HG02642 (cell line): ENCODE data around the gene FAM204A.

Experiments
- ATAC-seq: cut with Tn5 transposase; IDR thresholded peaks from one replicate; pipeline ENCODE4 v1.9.1; 2021; ENCODE audit warnings: mild to moderate bottlenecking; ENCODE audit not compliant: unreplicated experiment, poor library complexity

Gene FAM204A

GRCh38 chr10:118287076-118287806, 54.9 kb downstream of the FAM204A start:
- no peak for ATAC-seq

GRCh38 chr10:118286051-118286838, 55.9 kb downstream of the FAM204A start:
- ATAC-seq, result no peak

- no peak for ATAC-seq
Observed at GRCh38 chr10:118282670-118283069, 59.5 kb downstream of the FAM204A start.

- no peak for ATAC-seq
Observed at GRCh38 chr10:118278649-118279048, 63.5 kb downstream of the FAM204A start.

GRCh38 chr10:118277871-118278270, 64.3 kb downstream of the FAM204A start:
- no peak for ATAC-seq

- ATAC-seq, result no peak
Observed at GRCh38 chr10:118276727-118277126, 65.4 kb downstream of the FAM204A start.

- ATAC-seq, result no peak
Observed at GRCh38 chr10:118276204-118276603, 65.9 kb downstream of the FAM204A start.

GRCh38 chr10:118273662-118274061, 68.5 kb downstream of the FAM204A start:
- no peak for ATAC-seq

- ATAC-seq, result no peak
Observed at GRCh38 chr10:118272767-118273166, 69.4 kb downstream of the FAM204A start.

GRCh38 chr10:118272149-118272721, 69.9 kb downstream of the FAM204A start:
- no peak for ATAC-seq

GRCh38 chr10:118271671-118272070, 70.5 kb downstream of the FAM204A start:
- no peak for ATAC-seq

- no peak for ATAC-seq
Observed at GRCh38 chr10:118266098-118266748, 75.9 kb downstream of the FAM204A start.

- no peak for ATAC-seq
Observed at GRCh38 chr10:118264838-118265470, 77.2 kb downstream of the FAM204A start.

- no peak for ATAC-seq
Observed at GRCh38 chr10:118264252-118264651, 77.9 kb downstream of the FAM204A start.

- no peak for ATAC-seq
Observed at GRCh38 chr10:118262538-118262937, 79.6 kb downstream of the FAM204A start.

- ATAC-seq, result no peak
Observed at GRCh38 chr10:118259288-118259906, 82.7 kb downstream of the FAM204A start.

GRCh38 chr10:118258285-118258684, 83.8 kb downstream of the FAM204A start:
- no peak for ATAC-seq

- ATAC-seq, result no peak
Observed at GRCh38 chr10:118256825-118257570, 85.1 kb downstream of the FAM204A start.

GRCh38 chr10:118256209-118256608, 85.9 kb downstream of the FAM204A start:
- ATAC-seq, result no peak
